HEK293T (cell line): ENCODE data around the gene BCAM.

ENCODE experiments used
- ARNT ChIP-seq: fragments of 450-650 bp; IDR thresholded peaks from 2 replicates; pipeline ENCODE4 v1.6.1; 2017; ENCODE audit warnings: mild to moderate bottlenecking
- BHLHE40 ChIP-seq: fragments of 450-650 bp; IDR thresholded peaks from 2 replicates; pipeline ENCODE4 v1.6.1; 2016; ENCODE audit warnings: mild to moderate bottlenecking, moderate library complexity, borderline replicate concordance
- CTBP1 ChIP-seq: fragments of 450-650 bp; IDR thresholded peaks from 2 replicates; pipeline ENCODE4 v1.6.1; 2016; ENCODE audit warnings: borderline replicate concordance
- ELF4 ChIP-seq: fragments of 450-650 bp; IDR thresholded peaks from 2 replicates; pipeline ENCODE4 v1.6.1; 2017; ENCODE audit warnings: antibody characterized with exemption
- FOXA1 ChIP-seq: fragments of 450-650 bp; IDR thresholded peaks from 2 replicates; pipeline ENCODE4 v1.6.1; 2016; ENCODE audit warnings: mild to moderate bottlenecking
- FOXK2 ChIP-seq: fragments of 450-650 bp; IDR thresholded peaks from 2 replicates; pipeline ENCODE4 v1.6.1; 2016; ENCODE audit warnings: mild to moderate bottlenecking
- FOXM1 ChIP-seq: fragments of 450-650 bp; IDR thresholded peaks from 2 replicates; pipeline ENCODE4 v1.6.1; 2017; ENCODE audit warnings: mild to moderate bottlenecking, borderline replicate concordance
- HDGF ChIP-seq: fragments of 450-650 bp; IDR thresholded peaks from 2 replicates; pipeline ENCODE4 v1.6.1; 2017; ENCODE audit warnings: antibody characterized with exemption, borderline replicate concordance
- LEF1 ChIP-seq: fragments of 450-650 bp; IDR thresholded peaks from 2 replicates; pipeline ENCODE4 v1.6.1; 2017; ENCODE audit warnings: mild to moderate bottlenecking, borderline replicate concordance
- SP1 ChIP-seq: fragments of 450-650 bp; IDR thresholded peaks from 2 replicates; pipeline ENCODE4 v1.6.1; 2017
- SUZ12 ChIP-seq: fragments of 450-650 bp; IDR thresholded peaks from 2 replicates; pipeline ENCODE4 v1.6.1; 2016; ENCODE audit warnings: mild to moderate bottlenecking
- TARDBP ChIP-seq: fragments of 450-650 bp; IDR thresholded peaks from 2 replicates; pipeline ENCODE4 v1.6.1; 2016
- ZNF384 ChIP-seq: fragments of 450-650 bp; IDR thresholded peaks from 2 replicates; pipeline ENCODE4 v1.6.1; 2016
- TF ChIP-seq, protein P1 (sequence below): fragments of 450-650 bp; IDR thresholded peaks from 2 replicates; pipeline ENCODE4 v1.6.1; 2016

DNA sequence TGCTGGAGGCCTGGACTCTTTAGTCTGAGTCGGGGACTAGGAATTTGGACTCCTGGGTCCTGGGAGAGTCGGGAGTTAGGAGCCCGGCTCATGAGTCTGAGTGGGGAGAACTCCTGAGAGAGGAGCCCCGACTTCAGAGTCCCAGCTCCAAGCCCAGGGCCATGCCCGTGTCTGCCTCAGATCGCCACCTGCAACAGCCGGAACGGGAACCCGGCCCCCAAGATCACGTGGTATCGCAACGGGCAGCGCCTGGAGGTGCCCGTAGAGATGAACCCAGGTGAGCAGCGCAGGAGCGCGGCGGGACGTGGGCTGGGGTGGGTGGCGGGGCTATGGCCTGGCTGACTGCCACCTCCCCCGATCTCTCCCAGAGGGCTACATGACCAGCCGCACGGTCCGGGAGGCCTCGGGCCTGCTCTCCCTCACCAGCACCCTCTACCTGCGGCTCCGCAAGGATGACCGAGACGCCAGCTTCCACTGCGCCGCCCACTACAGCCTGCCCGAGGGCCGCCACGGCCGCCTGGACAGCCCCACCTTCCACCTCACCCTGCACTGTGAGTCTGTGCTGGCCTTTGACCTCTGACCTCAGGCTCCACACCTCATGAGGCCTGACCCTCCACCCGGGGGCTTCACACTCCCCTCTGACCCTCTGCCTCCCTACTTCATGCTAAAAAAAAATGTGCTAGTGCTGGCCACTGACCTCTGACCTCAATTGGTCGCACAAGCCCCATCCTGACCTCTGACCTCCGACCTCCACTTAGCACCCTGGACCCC, 4.4 kb downstream of the BCAM start:
- TF ChIP-seq TARDBP: no peak
- TF ChIP-seq SUZ12: no peak
- no peak for TF ChIP-seq ZNF384
- no peak for TF ChIP-seq HDGF
- TF ChIP-seq BHLHE40: no peak
- TF ChIP-seq ELF4: no peak
- TF ChIP-seq FOXK2: no peak
- no peak for TF ChIP-seq FOXM1
- TF ChIP-seq SP1: no peak
- TF ChIP-seq ARNT: no peak
- no peak for TF ChIP-seq CTBP1
- TF ChIP-seq, protein P1, sequence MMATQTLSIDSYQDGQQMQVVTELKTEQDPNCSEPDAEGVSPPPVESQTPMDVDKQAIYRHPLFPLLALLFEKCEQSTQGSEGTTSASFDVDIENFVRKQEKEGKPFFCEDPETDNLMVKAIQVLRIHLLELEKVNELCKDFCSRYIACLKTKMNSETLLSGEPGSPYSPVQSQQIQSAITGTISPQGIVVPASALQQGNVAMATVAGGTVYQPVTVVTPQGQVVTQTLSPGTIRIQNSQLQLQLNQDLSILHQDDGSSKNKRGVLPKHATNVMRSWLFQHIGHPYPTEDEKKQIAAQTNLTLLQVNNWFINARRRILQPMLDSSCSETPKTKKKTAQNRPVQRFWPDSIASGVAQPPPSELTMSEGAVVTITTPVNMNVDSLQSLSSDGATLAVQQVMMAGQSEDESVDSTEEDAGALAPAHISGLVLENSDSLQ: no peak
- no peak for TF ChIP-seq FOXA1
- no peak for TF ChIP-seq LEF1
